Astrocyte (in vitro differentiated cells and primary cell): ENCODE measurements around the gene ANGPTL4.

Experiments used
- EZH2 ChIP-seq: IDR thresholded peaks from 2 replicates; pipeline ENCODE4 v1.6.1; 2012; ENCODE audit warnings: mild to moderate bottlenecking, low read length, inconsistent platforms; ENCODE audit not compliant: insufficient read depth
- TF ChIP-seq, protein P1 (sequence below): IDR thresholded peaks from 2 replicates; pipeline ENCODE4 v1.5.1; 2011; ENCODE audit warnings: low read depth, mild to moderate bottlenecking, inconsistent platforms, low read length, moderate library complexity; ENCODE audit not compliant: insufficient read depth

DNA sequence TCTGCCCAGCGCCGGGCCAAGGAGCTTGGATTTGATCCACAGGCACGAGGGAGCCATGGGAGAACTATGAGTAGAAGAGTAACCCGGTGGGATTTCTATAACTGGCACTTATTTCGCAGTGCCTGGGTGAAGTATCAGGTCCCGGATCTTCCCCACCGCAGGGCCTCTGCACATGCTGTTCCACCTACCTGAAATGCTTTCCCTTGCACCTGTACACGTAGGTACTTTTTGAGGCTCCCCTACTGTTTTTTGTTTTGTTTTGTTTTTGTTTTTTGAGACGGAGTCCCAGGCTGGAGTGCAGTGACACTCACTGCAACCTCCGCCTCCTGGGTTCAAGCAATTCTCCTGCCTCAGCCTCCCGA, 20.5 kb upstream of the ANGPTL4 start:
- TF ChIP-seq, protein P1, sequence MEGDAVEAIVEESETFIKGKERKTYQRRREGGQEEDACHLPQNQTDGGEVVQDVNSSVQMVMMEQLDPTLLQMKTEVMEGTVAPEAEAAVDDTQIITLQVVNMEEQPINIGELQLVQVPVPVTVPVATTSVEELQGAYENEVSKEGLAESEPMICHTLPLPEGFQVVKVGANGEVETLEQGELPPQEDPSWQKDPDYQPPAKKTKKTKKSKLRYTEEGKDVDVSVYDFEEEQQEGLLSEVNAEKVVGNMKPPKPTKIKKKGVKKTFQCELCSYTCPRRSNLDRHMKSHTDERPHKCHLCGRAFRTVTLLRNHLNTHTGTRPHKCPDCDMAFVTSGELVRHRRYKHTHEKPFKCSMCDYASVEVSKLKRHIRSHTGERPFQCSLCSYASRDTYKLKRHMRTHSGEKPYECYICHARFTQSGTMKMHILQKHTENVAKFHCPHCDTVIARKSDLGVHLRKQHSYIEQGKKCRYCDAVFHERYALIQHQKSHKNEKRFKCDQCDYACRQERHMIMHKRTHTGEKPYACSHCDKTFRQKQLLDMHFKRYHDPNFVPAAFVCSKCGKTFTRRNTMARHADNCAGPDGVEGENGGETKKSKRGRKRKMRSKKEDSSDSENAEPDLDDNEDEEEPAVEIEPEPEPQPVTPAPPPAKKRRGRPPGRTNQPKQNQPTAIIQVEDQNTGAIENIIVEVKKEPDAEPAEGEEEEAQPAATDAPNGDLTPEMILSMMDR = no peak
- no peak for TF ChIP-seq EZH2
